ENCODE data around the gene EXT2. TPM values are rescaled to one million over a fixed set of nuclear protein-coding genes. Genes with fewer than 3 reads are reported as not detected.

EXT2 gene
- polyA plus RNA-seq, 1 of the 3 experiments (the other 2 are of a cell fraction) = 92.9 TPM

DNA sequence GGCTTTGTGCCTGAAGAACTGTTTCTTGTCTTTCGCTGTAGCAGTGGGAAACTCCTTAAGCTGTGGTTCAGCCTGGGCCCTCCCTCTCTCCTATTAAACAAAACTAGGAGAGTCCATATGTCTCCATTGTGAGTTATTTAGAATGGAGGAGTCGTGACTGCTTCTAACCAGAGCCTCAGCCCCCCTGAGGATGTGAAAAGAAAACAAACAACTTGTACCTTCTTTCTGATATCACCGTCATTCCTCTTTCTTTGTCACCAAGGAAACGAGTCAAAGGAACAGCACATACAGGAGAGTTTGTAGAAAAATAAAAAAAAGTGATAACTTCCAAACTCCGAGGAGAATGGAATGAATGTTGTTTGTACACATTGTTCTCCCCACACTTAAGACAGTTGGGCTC, 11.6 kb upstream of the EXT2 start:
- ChIA-PET POLR2A (no interaction called here), CTCF (interaction anchor here (3.8 kb wide), 1 partner anchor 11 kb away, joined by 22 read pairs; the partner anchor contains the start of gene EXT2)
- H3K36me3 ChIP-seq (replicated peaks in 1 of 2; ENCODE audit: control insufficient read depth in 1 of 2, insufficient read depth in 2 of 2, low read length in 1 of 2) = peaks cover 0 to 3% of the 10 kb centered on the region in 2 experiments
- no peaks in the 10 kb centered on the region for H3K79me2 ChIP-seq (ENCODE audit: insufficient read depth)
- no peak overlapping the region for H3K4me2 ChIP-seq
- no peaks in the 10 kb centered on the region for H3F3A ChIP-seq (replicated peaks; ENCODE audit: insufficient read depth)
- H3K9ac ChIP-seq = no peak overlapping the region
- no peak overlapping the region for H2AFZ ChIP-seq (ENCODE audit: low read depth)
- DNase-seq = no peak
- no peak overlapping the region for H3K27ac ChIP-seq (ENCODE audit: low read depth in 2 of 2, low read length in 1 of 2)
- no peak for TF ChIP-seq SIN3A (IDR thresholded peaks at IDR 0.05; ENCODE audit: borderline replicate concordance, low read depth, low read length)
- no peak for TF ChIP-seq POLR2AphosphoS5 (IDR thresholded peaks at IDR 0.05; ENCODE audit: low read depth, low read length)
- TF ChIP-seq, protein P1, sequence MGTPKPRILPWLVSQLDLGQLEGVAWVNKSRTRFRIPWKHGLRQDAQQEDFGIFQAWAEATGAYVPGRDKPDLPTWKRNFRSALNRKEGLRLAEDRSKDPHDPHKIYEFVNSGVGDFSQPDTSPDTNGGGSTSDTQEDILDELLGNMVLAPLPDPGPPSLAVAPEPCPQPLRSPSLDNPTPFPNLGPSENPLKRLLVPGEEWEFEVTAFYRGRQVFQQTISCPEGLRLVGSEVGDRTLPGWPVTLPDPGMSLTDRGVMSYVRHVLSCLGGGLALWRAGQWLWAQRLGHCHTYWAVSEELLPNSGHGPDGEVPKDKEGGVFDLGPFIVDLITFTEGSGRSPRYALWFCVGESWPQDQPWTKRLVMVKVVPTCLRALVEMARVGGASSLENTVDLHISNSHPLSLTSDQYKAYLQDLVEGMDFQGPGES (IDR thresholded peaks at IDR 0.05; ENCODE audit: low read depth, low read length) = no peak
- no peaks in the 10 kb centered on the region for H3K27me3 ChIP-seq (ENCODE audit: insufficient read depth)
- no peaks in the 10 kb centered on the region for H3K9me3 ChIP-seq
- WGBS (ENCODE audit: low lambda C conversion rate) = 67% methylated on average over 5 of the region's 5 CpGs
- no peaks in the 10 kb centered on the region for H4K20me1 ChIP-seq (ENCODE audit: insufficient read depth)
- no peaks in the 10 kb centered on the region for H3K4me1 ChIP-seq (ENCODE audit: control insufficient read depth in 1 of 2, insufficient read depth in 2 of 2, low read depth in 1 of 2, low read length in 1 of 2)
- H3K4me3 ChIP-seq (ENCODE audit: low read depth in 2 of 2, low read length in 1 of 2) = no peak overlapping the region
- no peaks in the 10 kb centered on the region for H3K9me2 ChIP-seq

DNA sequence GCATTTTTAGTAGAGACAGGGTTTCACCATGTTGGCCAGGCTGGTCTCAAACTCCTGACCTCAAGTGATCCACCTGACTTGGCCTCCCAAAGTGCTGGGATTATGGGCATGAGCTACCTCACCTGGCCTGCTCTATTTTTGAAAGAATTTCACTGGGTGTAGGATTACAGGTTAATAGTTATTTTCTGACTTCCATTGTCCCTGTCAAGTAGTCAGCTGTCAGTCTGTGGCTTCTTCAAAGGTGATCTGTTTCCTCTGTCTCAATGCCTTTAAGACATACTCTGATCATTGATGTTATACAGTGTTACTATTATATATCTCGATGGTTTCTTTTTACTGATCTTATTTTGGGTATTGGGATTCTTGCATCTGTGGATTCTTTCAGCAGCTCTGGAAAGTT, 10.1 kb upstream of the EXT2 start:
- Histone ChIP-seq H2AFZ (ENCODE audit: low read depth) (no peak overlapping the region), H3K9me2 (no peaks in the 10 kb centered on the region), H3K9ac (no peak overlapping the region), H3K27ac (ENCODE audit: low read depth in 2 of 2, low read length in 1 of 2) (no peak overlapping the region), H3K79me2 (ENCODE audit: insufficient read depth) (no peaks in the 10 kb centered on the region), H3K9me3 (no peaks in the 10 kb centered on the region), H3K4me1 (ENCODE audit: control insufficient read depth in 1 of 2, insufficient read depth in 2 of 2, low read depth in 1 of 2, low read length in 1 of 2) (no peaks in the 10 kb centered on the region), H3K27me3 (ENCODE audit: insufficient read depth) (no peaks in the 10 kb centered on the region), H3K4me2 (no peak overlapping the region), H3K36me3 (replicated peaks in 1 of 2; ENCODE audit: control insufficient read depth in 1 of 2, insufficient read depth in 2 of 2, low read length in 1 of 2) (peaks cover 0 to 3% of the 10 kb centered on the region in 2 experiments), H3F3A (replicated peaks; ENCODE audit: insufficient read depth) (no peaks in the 10 kb centered on the region), H3K4me3 (ENCODE audit: low read depth in 2 of 2, low read length in 1 of 2) (no peak overlapping the region), H4K20me1 (ENCODE audit: insufficient read depth) (no peaks in the 10 kb centered on the region)
- POLR2A ChIA-PET = no interaction called here
- CTCF ChIA-PET = interaction anchor here (1.6 to 3.8 kb wide), 5 partner anchors 10 to 532 kb away, joined by 3 to 22 read pairs (median 6); partner anchors contain the start of gene EXT2
- TF ChIP-seq SIN3A (IDR thresholded peaks at IDR 0.05; ENCODE audit: borderline replicate concordance, low read depth, low read length) = no peak
- TF ChIP-seq MXI1 (IDR thresholded peaks at IDR 0.05; ENCODE audit: low read depth, low read length) = no peak
- TF ChIP-seq FOSL2 (IDR thresholded peaks at IDR 0.05; ENCODE audit: borderline replicate concordance, low read depth) = no peak
- TF ChIP-seq POLR2AphosphoS5 (IDR thresholded peaks at IDR 0.05; ENCODE audit: low read depth, low read length) = no peak
- TF ChIP-seq GABPA (IDR thresholded peaks at IDR 0.05; ENCODE audit: low read depth) = no peak
- no peak for TF ChIP-seq JUND (IDR thresholded peaks at IDR 0.05)
- TF ChIP-seq RCOR1 (IDR thresholded peaks at IDR 0.05; ENCODE audit: low read length) = no peak
- WGBS (ENCODE audit: low lambda C conversion rate) = 68% methylated on average over 1 of the region's 1 CpG
- DNase-seq = no peak

GRCh38 chr11:44088377-44088776, 7.1 kb upstream of the EXT2 start:
- H4K20me1 ChIP-seq (ENCODE audit: insufficient read depth) = no peaks in the 10 kb centered on the region
- no peak overlapping the region for H2AFZ ChIP-seq (ENCODE audit: low read depth)
- DNase-seq = no peak
- H3K36me3 ChIP-seq (replicated peaks in 1 of 2; ENCODE audit: control insufficient read depth in 1 of 2, insufficient read depth in 2 of 2, low read length in 1 of 2) = peaks cover 0 to 3% of the 10 kb centered on the region in 2 experiments
- H3K9me2 ChIP-seq = no peaks in the 10 kb centered on the region
- H3K9me3 ChIP-seq = no peaks in the 10 kb centered on the region
- WGBS (ENCODE audit: low lambda C conversion rate) = 84% methylated on average over 4 of the region's 4 CpGs
- H3K27me3 ChIP-seq (ENCODE audit: insufficient read depth) = no peaks in the 10 kb centered on the region
- no peak overlapping the region for H3K4me2 ChIP-seq
- no peak overlapping the region for H3K27ac ChIP-seq (ENCODE audit: low read depth in 2 of 2, low read length in 1 of 2)
- no peaks in the 10 kb centered on the region for H3F3A ChIP-seq (replicated peaks; ENCODE audit: insufficient read depth)
- TF ChIP-seq EZH2phosphoT487 (IDR thresholded peaks at IDR 0.05; ENCODE audit: borderline replicate concordance, low read depth) (no peak), JUND (IDR thresholded peaks at IDR 0.05) (no peak), NRF1 (IDR thresholded peaks at IDR 0.05; ENCODE audit: low read depth, low read length) (no peak)
- TF ChIP-seq, protein P2, sequence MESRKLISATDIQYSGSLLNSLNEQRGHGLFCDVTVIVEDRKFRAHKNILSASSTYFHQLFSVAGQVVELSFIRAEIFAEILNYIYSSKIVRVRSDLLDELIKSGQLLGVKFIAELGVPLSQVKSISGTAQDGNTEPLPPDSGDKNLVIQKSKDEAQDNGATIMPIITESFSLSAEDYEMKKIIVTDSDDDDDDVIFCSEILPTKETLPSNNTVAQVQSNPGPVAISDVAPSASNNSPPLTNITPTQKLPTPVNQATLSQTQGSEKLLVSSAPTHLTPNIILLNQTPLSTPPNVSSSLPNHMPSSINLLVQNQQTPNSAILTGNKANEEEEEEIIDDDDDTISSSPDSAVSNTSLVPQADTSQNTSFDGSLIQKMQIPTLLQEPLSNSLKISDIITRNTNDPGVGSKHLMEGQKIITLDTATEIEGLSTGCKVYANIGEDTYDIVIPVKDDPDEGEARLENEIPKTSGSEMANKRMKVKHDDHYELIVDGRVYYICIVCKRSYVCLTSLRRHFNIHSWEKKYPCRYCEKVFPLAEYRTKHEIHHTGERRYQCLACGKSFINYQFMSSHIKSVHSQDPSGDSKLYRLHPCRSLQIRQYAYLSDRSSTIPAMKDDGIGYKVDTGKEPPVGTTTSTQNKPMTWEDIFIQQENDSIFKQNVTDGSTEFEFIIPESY (IDR thresholded peaks at IDR 0.05; ENCODE audit: borderline replicate concordance, low read depth) = no peak
- TF ChIP-seq, protein P3, sequence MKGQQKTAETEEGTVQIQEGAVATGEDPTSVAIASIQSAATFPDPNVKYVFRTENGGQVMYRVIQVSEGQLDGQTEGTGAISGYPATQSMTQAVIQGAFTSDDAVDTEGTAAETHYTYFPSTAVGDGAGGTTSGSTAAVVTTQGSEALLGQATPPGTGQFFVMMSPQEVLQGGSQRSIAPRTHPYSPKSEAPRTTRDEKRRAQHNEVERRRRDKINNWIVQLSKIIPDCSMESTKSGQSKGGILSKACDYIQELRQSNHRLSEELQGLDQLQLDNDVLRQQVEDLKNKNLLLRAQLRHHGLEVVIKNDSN (IDR thresholded peaks at IDR 0.05; ENCODE audit: borderline replicate concordance, low read depth) = no peak
- no peaks in the 10 kb centered on the region for H3K4me1 ChIP-seq (ENCODE audit: control insufficient read depth in 1 of 2, insufficient read depth in 2 of 2, low read depth in 1 of 2, low read length in 1 of 2)
- H3K79me2 ChIP-seq (ENCODE audit: insufficient read depth) = no peaks in the 10 kb centered on the region
- no peak overlapping the region for H3K9ac ChIP-seq
- H3K4me3 ChIP-seq (ENCODE audit: low read depth in 2 of 2, low read length in 1 of 2) = no peak overlapping the region
- CTCF ChIA-PET = interaction anchor here (0.8 to 1.7 kb wide), 2 partner anchors 44 to 198 kb away, joined by 3 to 4 read pairs; no protein-coding TSS in a partner anchor
- POLR2A ChIA-PET = no interaction called here
